GM21717 (cell line): Measurements from ENCODE around the gene CNIH1.
"Not testable (repeated sequence)": the region's sequence is repeated elsewhere in the genome, so short reads cannot be mapped to it uniquely, and the experiment has no call there.

ENCODE experiments used
- ATAC-seq: cut with Tn5 transposase; IDR thresholded peaks from one replicate; pipeline ENCODE4 v1.9.1; 2021; ENCODE audit warnings: mild to moderate bottlenecking, moderate library complexity; ENCODE audit not compliant: unreplicated experiment

CNIH1 gene

GRCh38 chr14:54470701-54471100 is 29.5 kb upstream of the CNIH1 start:
- no peak for ATAC-seq

GRCh38 chr14:54467280-54467679 is 26.1 kb upstream of the CNIH1 start:
- ATAC-seq: no peak

DNA sequence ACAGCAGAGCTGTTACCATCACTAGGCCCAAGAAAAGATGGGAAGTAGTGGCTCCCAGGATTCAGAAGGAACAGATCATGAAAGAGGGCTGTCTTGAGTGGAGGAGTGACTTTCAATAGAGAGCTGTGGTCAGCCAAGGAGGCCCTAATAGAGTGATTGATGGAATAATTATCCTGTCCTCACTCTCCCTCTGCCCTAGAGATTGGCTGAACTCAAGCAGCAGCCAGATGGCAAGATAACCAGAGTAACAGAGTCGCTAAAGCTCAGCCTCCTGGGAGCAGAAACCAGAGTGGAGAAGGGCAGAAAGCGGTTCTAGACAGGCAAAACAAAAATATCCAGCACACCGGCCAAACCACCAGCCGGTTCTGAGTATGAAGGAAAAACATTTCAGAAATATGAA is 24.5 kb upstream of the CNIH1 start:
- no peak for ATAC-seq

- no peak for ATAC-seq
Observed at GRCh38 chr14:54462048-54462447, 20.9 kb upstream of the CNIH1 start.

GRCh38 chr14:54459106-54459505 is 17.9 kb upstream of the CNIH1 start:
- no peak for ATAC-seq

GRCh38 chr14:54458536-54458935 is 17.4 kb upstream of the CNIH1 start:
- not testable (repeated sequence) for ATAC-seq

DNA sequence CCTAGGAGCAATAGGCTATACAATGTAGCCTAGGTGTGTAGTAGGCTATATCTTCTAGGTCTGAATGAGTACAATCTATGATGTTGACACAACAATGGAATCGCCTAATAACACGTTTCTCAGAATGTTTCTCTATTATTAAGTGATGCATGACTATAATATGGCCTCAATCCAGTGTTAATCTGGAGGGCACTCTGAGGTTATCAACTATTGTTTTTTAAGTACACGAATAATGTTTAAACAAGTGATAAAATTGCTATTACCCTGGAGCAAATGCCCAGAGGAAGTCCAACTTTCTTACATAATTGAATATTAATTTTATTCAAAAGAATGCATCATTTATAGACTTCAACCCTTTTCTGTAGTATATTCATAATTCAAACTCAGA is 16.4 kb upstream of the CNIH1 start:
- ATAC-seq: no peak

GRCh38 chr14:54456820-54457608 is 15.8 kb upstream of the CNIH1 start:
- not testable (repeated sequence) for ATAC-seq

DNA sequence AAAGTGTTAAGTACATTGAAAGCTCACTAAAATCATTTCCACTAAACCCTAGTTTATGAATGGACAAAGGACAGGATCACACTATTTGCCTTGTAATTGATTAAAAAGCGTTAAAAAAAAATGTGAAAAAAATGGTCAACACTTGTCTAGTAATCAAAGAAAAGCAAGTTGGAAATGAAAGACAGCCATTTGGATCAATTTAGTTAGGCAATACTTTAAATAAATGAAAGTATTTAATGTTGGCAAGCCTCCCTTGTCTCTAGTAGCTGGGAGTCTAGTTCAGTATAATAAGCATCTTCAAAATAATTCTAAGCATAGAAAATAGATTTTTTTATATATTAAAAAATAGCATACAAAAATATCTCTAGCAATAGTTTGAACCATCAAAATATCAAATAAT is 14.2 kb upstream of the CNIH1 start:
- ATAC-seq: no peak

DNA sequence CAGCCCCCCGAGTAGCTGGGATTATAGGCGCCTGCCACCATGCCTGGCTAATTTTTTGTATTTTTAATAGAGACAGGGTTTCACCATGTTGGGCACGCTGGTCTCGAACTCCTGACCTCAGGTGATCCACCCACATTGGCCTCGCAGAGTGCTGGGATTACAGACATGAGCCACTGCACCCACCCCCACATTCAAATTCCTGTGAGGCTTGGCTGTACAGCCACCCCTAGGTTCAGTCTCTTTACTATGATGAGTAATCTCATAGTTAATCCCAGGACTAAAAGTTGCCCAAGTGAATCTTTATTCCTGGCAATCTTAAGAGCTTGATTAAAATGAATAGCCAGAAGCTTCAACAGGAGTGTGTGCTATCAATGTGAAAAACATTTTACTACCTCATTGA is 12.8 kb upstream of the CNIH1 start:
- not testable (repeated sequence) for ATAC-seq

DNA sequence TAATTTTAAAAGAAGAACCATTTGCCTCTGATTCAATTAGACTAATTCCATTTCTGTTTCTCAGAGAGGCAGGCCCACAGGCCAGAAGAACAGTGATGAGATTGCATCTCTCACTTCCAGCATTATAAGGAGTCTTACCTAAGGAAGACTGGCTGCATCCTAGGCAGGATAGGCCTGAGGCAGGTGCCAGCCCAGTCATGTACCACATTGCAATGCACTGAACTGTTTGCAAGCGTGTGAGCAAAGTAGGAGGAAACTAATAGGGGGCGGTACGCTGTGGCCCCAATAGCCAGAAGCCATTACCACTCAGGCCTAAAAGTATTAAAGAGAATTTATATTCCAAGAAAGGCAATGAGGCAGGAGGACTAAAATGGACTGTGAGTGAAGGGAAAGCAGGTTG is 12.1 kb upstream of the CNIH1 start:
- no peak for ATAC-seq

- ATAC-seq: no peak
Observed at GRCh38 chr14:54451961-54452360, 10.8 kb upstream of the CNIH1 start.

DNA sequence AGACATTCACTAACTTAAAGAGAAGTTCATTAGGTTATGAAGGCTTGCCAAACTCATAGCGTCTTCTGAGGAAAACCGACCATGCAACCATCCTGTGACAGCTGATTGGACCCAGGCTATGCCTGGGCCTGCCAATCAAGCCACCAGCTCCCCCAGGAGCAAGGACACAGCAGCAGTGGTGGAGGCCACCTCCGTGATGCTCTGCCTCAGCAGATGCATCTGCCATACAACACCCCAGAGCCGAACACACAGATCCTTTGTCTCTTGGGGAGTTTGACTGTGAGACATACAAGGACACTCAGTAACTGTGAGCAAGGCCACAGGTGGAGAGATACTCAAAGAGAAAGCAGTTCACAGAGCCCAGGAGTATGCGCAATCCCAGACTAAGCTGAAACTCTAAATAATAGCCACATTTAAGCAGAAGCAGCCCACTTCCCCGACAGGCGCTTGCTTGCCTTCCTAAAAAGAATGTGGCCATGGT is 10.0 kb upstream of the CNIH1 start:
- ATAC-seq: no peak

DNA sequence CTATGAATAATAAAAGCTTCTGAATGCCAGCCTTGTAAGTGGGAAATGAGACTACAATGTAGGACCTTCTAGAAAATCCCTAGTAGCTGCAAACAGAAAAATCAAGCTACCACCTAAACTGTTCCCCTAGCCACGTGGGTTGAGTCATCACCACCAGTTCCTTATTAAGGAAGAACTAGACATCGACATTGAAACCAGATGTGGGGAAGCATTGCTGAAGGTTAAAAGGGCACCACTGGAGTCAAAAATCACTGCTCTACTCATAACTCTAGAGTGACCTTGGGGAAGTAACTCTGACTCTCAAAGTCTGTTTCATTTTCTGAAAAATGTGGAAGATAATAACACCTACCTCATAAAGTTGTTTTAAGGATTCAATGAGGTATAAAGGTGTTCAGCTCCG is 9.4 kb upstream of the CNIH1 start:
- ATAC-seq: peak; percentile 69

GRCh38 chr14:54447231-54447692 is 6.1 kb upstream of the CNIH1 start:
- ATAC-seq: no peak

GRCh38 chr14:54446161-54446693 is 5.1 kb upstream of the CNIH1 start:
- ATAC-seq: no peak

- ATAC-seq: no peak
Observed at GRCh38 chr14:54444681-54445080, 3.5 kb upstream of the CNIH1 start.

GRCh38 chr14:54443981-54444380 is 2.8 kb upstream of the CNIH1 start:
- no peak for ATAC-seq

- not testable (repeated sequence) for ATAC-seq
Observed at GRCh38 chr14:54442961-54443360, 1.8 kb upstream of the CNIH1 start.

DNA sequence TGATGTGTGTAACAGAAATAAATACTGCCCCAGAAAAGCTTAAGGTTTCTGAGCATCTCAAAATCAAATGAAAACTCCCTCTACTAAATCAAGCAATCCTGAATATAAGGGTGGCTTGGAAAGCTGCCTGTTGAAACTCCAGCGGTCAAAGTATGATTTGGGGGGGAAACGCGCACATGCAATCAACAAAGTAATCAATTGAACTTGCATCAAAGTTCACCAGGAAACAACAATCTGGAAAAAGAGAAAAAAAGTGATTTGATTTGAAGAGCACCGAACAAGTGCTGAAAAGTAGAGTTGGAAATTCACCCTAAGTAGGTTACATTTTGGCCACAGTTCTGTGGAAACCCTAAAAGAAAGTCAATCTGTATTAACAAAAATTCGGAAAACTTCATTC is 700 bp downstream of the CNIH1 start:
- no peak for ATAC-seq

DNA sequence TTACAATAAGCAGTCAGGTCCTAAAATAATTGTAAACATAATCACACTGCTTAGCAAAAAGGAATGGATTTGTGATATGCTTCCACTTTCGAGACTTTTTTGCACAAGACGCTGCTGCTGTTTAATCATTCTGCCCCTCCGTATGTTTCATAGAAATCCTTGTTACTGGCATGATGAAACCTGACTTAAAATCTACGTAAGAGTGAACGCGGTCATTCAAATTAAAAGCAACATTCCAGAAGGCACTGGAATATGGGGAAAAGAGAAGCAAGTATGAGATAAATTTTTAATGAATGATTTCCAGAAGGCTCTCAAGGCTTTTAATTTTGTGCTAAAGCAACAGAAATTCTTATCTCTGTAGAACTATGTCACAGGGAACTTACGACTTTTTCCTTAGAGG is 1.1 kb downstream of the CNIH1 start:
- no peak for ATAC-seq

GRCh38 chr14:54438703-54439102 is 2.5 kb downstream of the CNIH1 start:
- no peak for ATAC-seq

GRCh38 chr14:54437954-54438353 is 3.2 kb downstream of the CNIH1 start:
- not testable (repeated sequence) for ATAC-seq
